ENCODE data around the gene SPRED2. TPM values are rescaled to one million over a fixed set of nuclear protein-coding genes. Genes with fewer than 3 reads are reported as not detected.

SPRED2 gene
- polyA plus RNA-seq, 6 donors from 2014 or later, result 0.16 to 2.4 (median 1.5) TPM; not detected in 1

DNA sequence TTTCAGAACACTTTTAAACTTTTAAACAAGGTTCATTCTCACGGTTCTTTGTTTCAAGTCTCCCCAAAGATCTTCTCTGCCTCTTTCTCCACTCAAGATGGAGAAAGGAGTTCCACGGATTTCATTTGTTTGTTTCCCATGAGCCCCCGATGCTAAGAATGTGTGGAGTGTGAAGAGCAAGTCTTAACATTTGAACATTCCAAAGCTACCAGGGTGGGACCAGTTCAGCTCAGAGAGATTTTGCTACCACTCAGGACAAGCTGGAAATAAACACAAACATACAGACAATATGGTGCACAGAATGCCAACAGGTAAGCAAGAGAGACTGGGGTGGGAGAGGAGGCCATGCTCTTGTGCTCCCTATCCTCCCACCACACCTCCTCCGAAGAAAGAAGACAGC is 56.7 kb downstream of the SPRED2 start:
- no peaks in the 10 kb centered on the region for H3K9me3 Mint-ChIP-seq
- no peak overlapping the region for H3K27ac Mint-ChIP-seq
- peaks cover 7 to 20% (median 10%) of the 10 kb centered on the region in 3 donors for H3K27me3 Mint-ChIP-seq
- DNase-seq (no peak), ATAC-seq (ENCODE audit: low read depth in 2 of 2) (no peak)
- H3K4me3 Mint-ChIP-seq, result no peak overlapping the region
- H3K4me1 Mint-ChIP-seq, result peaks cover 3 to 11% (median 11%) of the 10 kb centered on the region in 3 donors
- H3K36me3 Mint-ChIP-seq, result peaks cover 0 to 9% of the 10 kb centered on the region in 2 donors

- ATAC-seq (ENCODE audit: low read depth in 2 of 2) (no peak), DNase-seq (no peak)
- H3K36me3 Mint-ChIP-seq, result peaks cover 0 to 9% of the 10 kb centered on the region in 2 donors
- peak overlapping the region in 1 of 6 donors; percentile 10 for H3K27ac Mint-ChIP-seq
- peaks cover 8 to 17% (median 16%) of the 10 kb centered on the region in 3 donors for H3K4me1 Mint-ChIP-seq
- H3K27me3 Mint-ChIP-seq, result peaks cover 7 to 20% (median 10%) of the 10 kb centered on the region in 3 donors
- H3K4me3 Mint-ChIP-seq, result no peak overlapping the region
- H3K9me3 Mint-ChIP-seq, result no peaks in the 10 kb centered on the region
These were observed 57.4 kb downstream of the SPRED2 start for GRCh38 chr2:65374999-65375398.

DNA sequence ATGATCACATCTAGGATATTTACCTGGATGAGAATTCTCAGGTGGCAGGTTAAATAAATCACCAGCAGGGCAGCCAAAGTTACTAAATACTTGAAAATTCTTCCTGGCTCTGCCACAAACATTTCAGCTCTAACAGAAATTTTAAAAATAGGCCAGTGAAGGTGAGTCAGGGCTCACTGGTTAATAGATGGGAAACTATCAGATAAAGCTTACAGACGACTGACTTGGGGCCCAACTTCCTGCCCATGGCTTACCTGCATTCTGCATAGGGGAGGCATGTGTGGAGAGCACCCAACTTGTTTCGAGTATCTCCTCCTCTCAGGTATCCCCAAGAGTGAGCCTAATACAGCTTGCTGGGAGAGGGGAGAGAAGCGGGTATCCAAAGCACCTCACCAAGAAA is 57.8 kb downstream of the SPRED2 start:
- no peak overlapping the region for H3K4me3 Mint-ChIP-seq
- H3K9me3 Mint-ChIP-seq, result no peaks in the 10 kb centered on the region
- ATAC-seq (ENCODE audit: low read depth in 2 of 2), result no peak
- H3K27ac Mint-ChIP-seq, result peak overlapping the region in 1 of 6 donors; percentile 10
- no peak for DNase-seq
- peaks cover 7 to 20% (median 10%) of the 10 kb centered on the region in 3 donors for H3K27me3 Mint-ChIP-seq
- H3K36me3 Mint-ChIP-seq, result peaks cover 0 to 9% of the 10 kb centered on the region in 2 donors
- peaks cover 8 to 17% (median 16%) of the 10 kb centered on the region in 3 donors for H3K4me1 Mint-ChIP-seq

DNA sequence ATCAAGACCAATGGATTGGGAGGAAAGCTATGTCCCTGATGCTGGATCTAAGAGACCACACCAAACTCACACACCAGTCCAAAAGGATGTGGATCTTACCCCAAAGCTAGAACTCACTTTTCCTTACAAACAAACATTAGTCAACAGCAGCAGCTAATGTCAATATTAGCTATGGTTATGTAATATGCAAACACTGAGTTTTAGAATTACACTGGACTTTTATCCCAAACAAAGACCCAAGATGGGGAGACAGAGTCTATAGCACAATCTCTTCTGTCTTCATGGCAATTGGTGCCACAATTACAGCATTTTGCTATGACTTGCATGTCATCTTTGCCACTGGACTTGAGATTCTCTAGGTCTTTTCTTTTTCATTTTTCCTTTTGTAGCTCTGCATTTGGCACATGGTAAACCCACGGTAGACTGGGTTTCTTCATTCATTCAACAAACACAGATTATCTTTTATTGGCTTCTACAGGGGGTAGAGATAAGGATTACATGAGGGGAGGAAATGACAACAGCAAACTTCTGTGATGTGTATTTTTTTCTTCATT is 59.0 kb downstream of the SPRED2 start:
- H3K9me3 Mint-ChIP-seq, result no peaks in the 10 kb centered on the region
- peaks cover 0 to 9% of the 10 kb centered on the region in 2 donors for H3K36me3 Mint-ChIP-seq
- ATAC-seq (ENCODE audit: low read depth in 2 of 2) (no peak), DNase-seq (no peak)
- no peak overlapping the region for H3K27ac Mint-ChIP-seq
- no peak overlapping the region for H3K4me3 Mint-ChIP-seq
- H3K27me3 Mint-ChIP-seq, result peaks cover 5 to 20% (median 10%) of the 10 kb centered on the region in 3 donors
- H3K4me1 Mint-ChIP-seq, result peaks cover 8 to 21% (median 17%) of the 10 kb centered on the region in 3 donors

DNA sequence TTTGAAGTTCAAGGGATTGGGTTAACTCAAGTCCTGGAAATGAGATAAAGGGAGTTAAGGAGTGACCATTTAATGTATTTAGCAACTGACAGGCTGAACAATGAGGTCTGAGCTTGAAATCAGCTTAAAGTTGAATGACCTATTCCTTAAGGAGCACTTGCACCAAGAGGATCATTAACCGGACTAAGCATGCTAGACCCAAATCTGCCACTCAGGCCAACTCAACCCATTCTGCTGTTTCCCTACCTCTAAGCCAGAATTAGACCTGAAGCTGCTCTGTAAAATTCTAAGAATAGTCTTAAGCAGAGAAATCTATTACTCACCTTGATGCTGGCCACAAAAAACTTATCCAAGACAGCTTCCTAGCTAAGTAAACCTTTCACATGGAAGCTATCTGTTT is 59.8 kb downstream of the SPRED2 start:
- no peak for ATAC-seq (ENCODE audit: low read depth in 2 of 2)
- no peak for DNase-seq
- H3K27ac Mint-ChIP-seq, result no peak overlapping the region
- H3K9me3 Mint-ChIP-seq, result no peaks in the 10 kb centered on the region
- peaks cover 4 to 13% (median 6%) of the 10 kb centered on the region in 3 donors for H3K27me3 Mint-ChIP-seq
- H3K4me3 Mint-ChIP-seq, result no peak overlapping the region
- peaks cover 0 to 9% of the 10 kb centered on the region in 2 donors for H3K36me3 Mint-ChIP-seq
- peaks cover 8 to 24% (median 18%) of the 10 kb centered on the region in 3 donors for H3K4me1 Mint-ChIP-seq

GRCh38 chr2:65371074-65371434 is 61.3 kb downstream of the SPRED2 start:
- Mint-ChIP-seq H3K4me3 (no peak overlapping the region), H3K27ac (peak overlapping the region in 2 of 6 donors; percentile 28 to 50), H3K4me1 (peaks cover 8 to 24% (median 21%) of the 10 kb centered on the region in 3 donors), H3K36me3 (peaks cover 0 to 9% of the 10 kb centered on the region in 2 donors), H3K9me3 (no peaks in the 10 kb centered on the region), H3K27me3 (peaks cover 0 to 4% (median 0%) of the 10 kb centered on the region in 3 donors)
- ATAC-seq (ENCODE audit: low read depth in 2 of 2), result no peak
- no peak for DNase-seq

DNA sequence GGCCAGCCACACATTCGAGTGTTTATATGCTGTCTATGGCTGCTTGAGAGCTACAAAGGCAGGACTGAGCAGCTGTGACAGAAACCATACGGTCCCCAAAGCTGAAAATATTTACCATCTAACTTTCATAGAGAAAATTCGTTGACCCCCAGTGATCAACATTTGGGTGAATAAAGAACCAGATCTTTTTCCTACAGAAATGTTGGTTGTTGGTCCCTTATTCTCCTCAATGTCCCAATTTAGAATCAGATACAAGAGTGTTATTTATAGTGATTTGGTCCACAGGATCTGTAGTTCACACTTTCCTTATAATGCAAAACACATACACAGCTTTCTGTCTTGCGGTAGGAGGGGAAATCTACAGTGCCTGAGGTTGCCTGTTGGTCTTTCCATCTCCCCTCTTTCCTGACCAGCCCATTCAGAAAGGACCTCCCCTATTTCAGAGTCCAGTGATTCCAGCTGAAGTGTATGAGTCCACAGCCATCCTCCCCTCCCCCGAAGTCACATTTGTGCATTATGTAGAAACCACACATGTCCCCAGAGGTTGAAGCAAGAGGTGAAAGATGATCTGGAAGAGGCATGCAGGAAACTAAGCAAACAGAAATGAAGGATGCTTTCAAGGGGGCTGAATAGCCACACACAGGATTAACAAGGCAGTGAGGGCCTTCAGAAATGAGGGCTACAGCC is 61.9 kb downstream of the SPRED2 start:
- Mint-ChIP-seq H3K4me1 (peaks cover 8 to 24% (median 21%) of the 10 kb centered on the region in 3 donors), H3K27ac (peak overlapping the region in 3 of 6 donors; percentile 25 to 50 (median 26)), H3K36me3 (peaks cover 0 to 9% of the 10 kb centered on the region in 2 donors), H3K27me3 (peaks cover 0 to 4% (median 0%) of the 10 kb centered on the region in 3 donors), H3K4me3 (no peak overlapping the region), H3K9me3 (no peaks in the 10 kb centered on the region)
- DNase-seq (no peak), ATAC-seq (ENCODE audit: low read depth in 2 of 2) (peak in 1 of 2 donors; percentile 32)

DNA sequence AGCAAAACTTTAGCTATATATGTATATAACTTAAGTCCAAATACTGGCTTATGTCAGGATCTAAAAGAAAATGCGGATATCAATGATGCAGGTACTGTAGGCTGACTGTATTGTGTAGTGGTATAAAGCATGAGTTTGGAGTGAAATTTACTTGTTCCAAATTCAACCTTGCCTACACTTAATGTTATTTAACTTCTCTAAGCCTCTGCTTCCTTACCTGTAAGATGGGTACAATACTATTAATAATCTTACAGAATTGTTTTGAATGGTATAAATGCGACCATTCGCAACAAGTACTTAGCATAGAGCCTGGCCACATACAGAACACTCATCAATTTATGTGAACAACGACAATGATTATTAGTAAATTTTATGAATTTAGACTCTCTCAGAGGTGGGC is 62.4 kb downstream of the SPRED2 start:
- no peaks in the 10 kb centered on the region for H3K9me3 Mint-ChIP-seq
- no peak for DNase-seq
- H3K4me3 Mint-ChIP-seq, result no peak overlapping the region
- peak overlapping the region in 1 of 6 donors; percentile 26 for H3K27ac Mint-ChIP-seq
- peaks cover 8 to 28% (median 19%) of the 10 kb centered on the region in 3 donors for H3K4me1 Mint-ChIP-seq
- no peak for ATAC-seq (ENCODE audit: low read depth in 2 of 2)
- no peaks in the 10 kb centered on the region for H3K27me3 Mint-ChIP-seq
- H3K36me3 Mint-ChIP-seq, result peaks cover 0 to 9% of the 10 kb centered on the region in 2 donors

DNA sequence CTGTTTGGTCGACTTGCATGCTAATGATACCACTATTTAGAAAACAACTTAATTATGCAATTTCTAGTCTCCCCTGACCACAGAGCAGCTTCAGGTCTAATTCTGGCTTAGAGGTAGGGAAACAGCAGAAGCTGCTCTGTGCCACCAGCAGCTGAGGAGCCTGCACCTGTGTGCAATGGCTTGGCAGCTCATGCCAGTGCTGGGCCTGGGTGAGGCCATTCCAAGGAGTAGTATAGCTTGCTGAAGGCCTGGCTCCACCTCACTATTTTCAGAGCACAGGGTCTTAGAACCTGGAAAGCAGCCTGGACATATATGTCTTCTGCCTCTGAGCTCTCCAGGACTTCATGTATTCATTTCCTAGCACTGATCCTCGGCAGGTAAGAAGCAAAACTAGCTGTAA is 62.8 kb downstream of the SPRED2 start:
- ATAC-seq (ENCODE audit: low read depth in 2 of 2) (no peak), DNase-seq (no peak)
- Mint-ChIP-seq H3K36me3 (peaks cover 0 to 9% of the 10 kb centered on the region in 2 donors), H3K4me3 (no peak overlapping the region), H3K27ac (no peak overlapping the region), H3K9me3 (no peaks in the 10 kb centered on the region), H3K4me1 (peaks cover 8 to 25% (median 15%) of the 10 kb centered on the region in 3 donors), H3K27me3 (no peaks in the 10 kb centered on the region)

DNA sequence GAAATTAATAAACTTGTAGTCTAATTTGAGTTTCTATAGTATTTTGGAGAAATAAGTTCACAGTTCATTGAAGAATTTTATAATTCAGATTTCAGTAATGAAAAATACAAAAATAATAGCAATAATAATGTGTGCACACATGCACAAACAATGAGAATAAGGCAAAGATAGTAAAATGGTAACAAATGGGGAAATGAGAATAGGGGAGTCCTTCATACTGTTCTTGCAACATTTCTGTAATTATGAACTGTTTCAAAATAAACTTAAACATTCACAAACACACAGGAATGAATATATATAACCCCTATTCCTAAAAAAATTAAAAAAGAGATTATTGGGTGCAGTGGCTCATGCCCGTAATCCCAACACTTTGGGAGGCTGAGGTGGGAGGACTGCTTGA is 63.9 kb downstream of the SPRED2 start:
- Mint-ChIP-seq H3K27me3 (no peaks in the 10 kb centered on the region), H3K9me3 (no peaks in the 10 kb centered on the region), H3K36me3 (peaks cover 0 to 3% of the 10 kb centered on the region in 2 donors), H3K27ac (no peak overlapping the region), H3K4me3 (no peak overlapping the region), H3K4me1 (peaks cover 8 to 23% (median 14%) of the 10 kb centered on the region in 3 donors)
- DNase-seq (no peak), ATAC-seq (ENCODE audit: low read depth in 2 of 2) (no peak)

DNA sequence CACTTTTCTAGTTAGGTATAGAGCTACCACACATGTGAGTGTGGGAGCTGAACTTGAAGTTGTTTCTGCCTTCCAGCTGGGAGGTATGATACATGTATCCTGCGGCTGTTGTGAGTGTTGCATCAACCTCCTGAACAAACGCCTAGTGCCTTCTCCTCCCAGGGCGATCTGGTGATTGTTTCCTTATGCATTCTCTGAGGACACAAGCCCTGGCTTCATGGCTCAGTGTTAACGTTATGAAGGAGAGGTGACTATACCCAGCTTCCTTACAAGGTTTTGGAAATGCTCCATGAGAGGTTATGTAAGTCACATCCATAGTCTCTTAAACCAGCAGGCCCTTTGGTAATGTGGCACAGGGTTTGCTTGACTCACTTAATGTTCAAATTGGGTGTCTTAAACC is 64.9 kb downstream of the SPRED2 start:
- H3K36me3 Mint-ChIP-seq, result no peaks in the 10 kb centered on the region
- H3K27ac Mint-ChIP-seq, result no peak overlapping the region
- no peak for ATAC-seq (ENCODE audit: low read depth in 2 of 2)
- peaks cover 8 to 23% (median 14%) of the 10 kb centered on the region in 3 donors for H3K4me1 Mint-ChIP-seq
- H3K27me3 Mint-ChIP-seq, result no peaks in the 10 kb centered on the region
- H3K4me3 Mint-ChIP-seq, result no peak overlapping the region
- no peaks in the 10 kb centered on the region for H3K9me3 Mint-ChIP-seq
- DNase-seq, result no peak

GRCh38 chr2:65366595-65367125 is 65.7 kb downstream of the SPRED2 start:
- ATAC-seq (ENCODE audit: low read depth in 2 of 2), result no peak
- H3K9me3 Mint-ChIP-seq, result no peaks in the 10 kb centered on the region
- H3K27ac Mint-ChIP-seq, result no peak overlapping the region
- H3K4me3 Mint-ChIP-seq, result peak overlapping the region in 1 of 8 donors; percentile 35
- DNase-seq, result no peak
- peaks cover 8 to 23% (median 14%) of the 10 kb centered on the region in 3 donors for H3K4me1 Mint-ChIP-seq
- no peaks in the 10 kb centered on the region for H3K36me3 Mint-ChIP-seq
- no peaks in the 10 kb centered on the region for H3K27me3 Mint-ChIP-seq

- DNase-seq (no peak), ATAC-seq (ENCODE audit: low read depth in 2 of 2) (no peak)
- H3K36me3 Mint-ChIP-seq, result no peaks in the 10 kb centered on the region
- no peaks in the 10 kb centered on the region for H3K27me3 Mint-ChIP-seq
- no peak overlapping the region for H3K27ac Mint-ChIP-seq
- peaks cover 0 to 14% (median 5%) of the 10 kb centered on the region in 3 donors for H3K4me1 Mint-ChIP-seq
- no peaks in the 10 kb centered on the region for H3K9me3 Mint-ChIP-seq
- H3K4me3 Mint-ChIP-seq, result no peak overlapping the region
These were observed 67.2 kb downstream of the SPRED2 start for GRCh38 chr2:65364986-65365733.
